ENCODE data around the gene SLC2A6.
A peak's percentile ranks its signal among the peaks of the same experiment; 100 is the strongest.

SLC2A6 gene

DNA sequence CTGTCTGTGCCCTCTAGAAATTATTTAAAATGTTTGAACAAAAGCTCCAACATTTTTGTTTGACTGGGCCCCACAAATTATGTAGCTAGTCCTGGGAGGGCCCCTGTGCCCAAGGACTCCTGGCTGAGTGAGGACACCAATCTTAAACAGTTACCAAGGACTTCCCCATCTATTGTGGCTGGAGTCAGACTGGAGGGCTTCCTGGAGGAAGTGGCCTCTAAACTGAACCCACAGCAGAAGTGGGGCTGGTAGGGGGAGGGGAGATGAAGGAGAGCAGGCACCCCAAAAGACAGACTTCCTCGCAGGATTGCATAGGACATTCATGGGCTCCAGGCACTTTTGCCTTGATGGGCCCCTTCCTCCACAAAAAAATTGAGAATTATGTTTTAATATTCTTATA is 48.7 kb downstream of the SLC2A6 start:
- DNase-seq: no peak

DNA sequence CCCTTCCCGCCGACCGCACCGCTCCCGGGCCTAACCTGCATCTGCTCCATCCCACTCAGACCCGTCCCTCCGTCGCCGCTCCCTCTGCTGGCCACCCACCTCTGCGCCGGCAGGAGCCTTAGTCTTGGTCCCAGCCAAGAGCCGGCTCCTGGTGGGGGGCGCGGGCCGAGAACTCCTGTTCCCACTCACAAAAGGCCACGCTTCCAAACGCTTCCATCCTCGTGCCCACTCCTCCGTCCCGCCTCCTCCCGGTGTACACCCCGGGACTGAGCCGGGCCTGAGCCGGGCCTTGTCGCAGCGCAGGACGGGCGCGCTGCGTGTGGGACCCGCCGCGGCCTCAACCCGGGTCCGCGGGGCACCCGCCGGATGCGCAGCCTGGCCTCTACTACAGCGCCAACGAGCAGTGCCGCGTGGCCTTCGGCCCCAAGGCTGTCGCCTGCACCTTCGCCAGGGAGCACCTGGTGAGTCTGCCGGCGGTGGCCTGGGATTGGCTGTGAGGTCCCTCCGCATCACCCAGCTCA is 49.2 kb downstream of the SLC2A6 start:
- DNase-seq: peak; percentile 69

DNA sequence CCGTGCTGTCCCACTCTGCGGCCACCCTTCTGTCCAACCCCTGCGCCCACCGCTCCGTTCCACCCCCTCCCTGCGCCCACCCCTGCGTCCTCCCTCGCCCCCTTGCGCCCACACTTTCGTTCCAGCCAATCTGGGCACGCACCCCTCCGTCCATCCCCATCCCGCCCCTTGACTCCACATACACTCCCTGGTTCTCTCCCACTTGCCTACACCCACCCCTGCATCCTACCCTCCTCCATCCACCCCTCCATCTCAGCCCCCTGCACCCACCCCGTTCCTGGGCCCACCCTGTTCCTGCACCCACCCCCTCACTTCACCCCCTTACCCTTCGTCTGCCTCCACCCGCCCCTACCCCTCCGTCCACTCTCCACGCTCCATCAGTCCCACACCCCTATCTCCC is 49.7 kb downstream of the SLC2A6 start:
- no peak for DNase-seq

DNA sequence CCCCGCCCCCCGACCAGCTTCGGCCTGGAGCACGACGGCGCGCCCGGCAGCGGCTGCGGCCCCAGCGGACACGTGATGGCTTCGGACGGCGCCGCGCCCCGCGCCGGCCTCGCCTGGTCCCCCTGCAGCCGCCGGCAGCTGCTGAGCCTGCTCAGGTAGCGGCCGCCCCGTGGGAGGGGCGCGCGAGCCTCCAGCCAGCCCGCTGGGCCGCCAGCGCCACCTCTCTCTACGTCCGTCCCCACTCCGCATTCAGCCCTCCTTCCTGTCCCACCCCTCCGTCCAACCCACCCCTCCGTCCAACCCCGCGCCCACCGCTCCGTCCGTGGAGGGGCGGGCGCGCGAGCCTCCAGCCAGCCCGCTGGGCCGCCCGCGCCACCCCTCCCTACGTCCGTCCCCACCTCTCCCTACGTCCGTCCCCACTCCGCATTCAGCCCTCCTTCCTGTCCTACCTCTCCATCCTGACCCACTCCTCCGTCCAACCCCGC is 50.2 kb downstream of the SLC2A6 start:
- peak; percentile 71 for DNase-seq

DNA sequence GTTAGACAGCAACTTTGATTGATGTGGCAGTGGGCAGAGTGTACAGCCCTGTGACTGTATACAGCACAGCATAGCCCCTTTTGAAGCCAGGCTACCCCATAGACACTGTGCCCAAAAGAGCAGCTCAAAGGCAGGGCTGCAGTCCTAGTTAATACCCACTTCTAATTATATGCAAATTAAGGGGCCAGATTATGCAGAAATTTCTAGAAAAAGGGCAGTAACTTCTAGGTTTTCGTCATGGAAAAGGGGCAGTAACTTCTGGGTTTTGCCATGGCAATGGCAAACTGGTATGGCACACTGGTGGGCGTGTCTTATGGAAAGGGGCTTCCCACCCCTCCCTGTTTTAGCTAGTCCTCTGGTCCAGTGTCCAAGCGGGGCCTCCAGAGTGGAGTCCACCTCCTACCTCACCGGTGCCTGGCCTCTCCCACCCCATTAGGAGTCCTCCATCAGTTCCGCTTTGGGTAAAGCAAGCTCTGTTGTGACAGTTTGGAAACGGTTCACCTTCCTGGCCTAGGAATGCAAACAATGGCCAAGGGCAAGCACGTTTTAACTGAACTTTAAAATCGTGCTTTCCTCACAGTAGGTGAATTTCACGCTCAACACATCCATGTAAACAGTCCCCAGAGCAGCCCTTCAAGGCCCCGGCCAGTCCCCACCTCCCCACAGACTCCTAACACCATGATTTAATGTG is 51.1 kb downstream of the SLC2A6 start:
- no peak for DNase-seq

DNA sequence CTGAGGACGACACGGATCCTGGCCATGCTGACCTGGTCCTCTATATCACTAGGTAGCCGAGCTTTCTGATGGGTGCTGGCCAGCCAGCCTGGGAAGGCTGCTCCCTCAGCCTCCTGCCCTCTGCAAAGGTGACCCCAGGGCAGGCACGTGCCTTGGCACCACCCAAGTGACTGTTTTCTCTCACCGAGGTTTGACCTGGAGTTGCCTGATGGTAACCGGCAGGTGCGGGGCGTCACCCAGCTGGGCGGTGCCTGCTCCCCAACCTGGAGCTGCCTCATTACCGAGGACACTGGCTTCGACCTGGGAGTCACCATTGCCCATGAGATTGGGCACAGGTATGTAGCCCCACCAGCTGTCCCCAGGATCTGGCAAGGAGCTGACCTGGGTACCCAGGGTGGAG is 52.9 kb downstream of the SLC2A6 start:
- DNase-seq: no peak

DNA sequence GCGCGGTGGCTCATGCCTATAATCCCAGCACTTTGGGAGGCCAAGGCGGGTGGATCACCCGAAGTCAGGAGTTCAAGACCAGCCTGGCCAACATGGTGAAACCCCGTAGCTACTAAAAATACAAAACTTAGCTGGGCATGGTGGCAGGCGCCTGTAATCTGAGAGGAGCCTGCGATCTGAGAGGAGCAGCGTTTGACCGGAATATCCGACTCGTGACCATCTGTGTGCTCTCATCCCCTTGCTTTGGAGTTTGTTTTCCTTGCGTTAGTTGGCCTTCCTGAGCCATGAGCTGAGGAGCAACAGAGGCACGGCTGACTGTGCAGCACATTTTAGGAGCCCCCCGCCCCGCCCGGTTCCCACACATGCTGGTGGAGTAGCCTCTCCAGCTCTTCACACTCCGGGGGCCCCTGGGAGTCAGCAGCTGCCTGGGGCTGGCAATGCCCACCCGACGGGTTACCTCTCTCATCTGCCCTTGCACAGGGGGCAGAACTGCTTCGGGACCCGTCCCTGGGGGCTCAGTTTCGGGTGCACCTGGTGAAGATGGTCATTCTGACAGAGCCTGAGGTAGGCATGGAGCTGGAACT is 53.8 kb downstream of the SLC2A6 start:
- DNase-seq: no peak

DNA sequence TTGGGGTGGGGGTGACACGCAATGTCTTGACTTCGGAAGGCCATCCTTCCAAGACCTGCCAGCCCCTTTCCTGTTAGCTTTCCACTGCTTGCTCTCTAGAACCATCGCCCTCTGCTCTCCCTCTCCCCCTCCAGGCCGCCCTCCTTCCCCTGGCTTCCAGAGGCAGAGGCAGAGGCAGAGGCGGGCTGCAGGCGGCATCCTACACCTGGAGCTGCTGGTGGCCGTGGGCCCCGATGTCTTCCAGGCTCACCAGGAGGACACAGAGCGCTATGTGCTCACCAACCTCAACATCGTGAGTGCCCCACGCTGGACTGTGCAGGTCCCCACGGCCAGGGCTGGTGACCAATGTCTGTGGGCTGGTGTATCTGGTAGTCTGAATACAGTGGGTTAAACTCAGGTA is 54.7 kb downstream of the SLC2A6 start:
- DNase-seq: no peak

DNA sequence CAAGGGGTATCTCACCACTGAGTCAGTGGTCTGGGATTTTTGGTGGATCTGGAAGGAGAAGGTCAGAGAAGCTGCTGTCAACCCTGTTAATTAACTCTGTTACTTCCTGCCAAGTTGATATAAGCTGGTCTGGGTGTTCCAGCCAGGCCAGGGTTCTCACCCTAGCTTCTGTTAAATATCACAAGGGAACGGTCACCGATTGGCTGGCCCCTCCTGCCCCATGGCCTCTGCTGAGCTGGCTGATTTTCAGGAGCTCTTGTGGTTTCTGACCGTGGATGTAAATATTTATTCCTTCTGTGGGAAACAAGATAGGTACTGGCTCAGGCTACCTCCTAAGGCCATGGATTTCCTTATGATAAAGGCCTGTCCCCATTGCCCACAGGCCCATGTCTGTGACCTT is 55.7 kb downstream of the SLC2A6 start:
- DNase-seq: no peak

DNA sequence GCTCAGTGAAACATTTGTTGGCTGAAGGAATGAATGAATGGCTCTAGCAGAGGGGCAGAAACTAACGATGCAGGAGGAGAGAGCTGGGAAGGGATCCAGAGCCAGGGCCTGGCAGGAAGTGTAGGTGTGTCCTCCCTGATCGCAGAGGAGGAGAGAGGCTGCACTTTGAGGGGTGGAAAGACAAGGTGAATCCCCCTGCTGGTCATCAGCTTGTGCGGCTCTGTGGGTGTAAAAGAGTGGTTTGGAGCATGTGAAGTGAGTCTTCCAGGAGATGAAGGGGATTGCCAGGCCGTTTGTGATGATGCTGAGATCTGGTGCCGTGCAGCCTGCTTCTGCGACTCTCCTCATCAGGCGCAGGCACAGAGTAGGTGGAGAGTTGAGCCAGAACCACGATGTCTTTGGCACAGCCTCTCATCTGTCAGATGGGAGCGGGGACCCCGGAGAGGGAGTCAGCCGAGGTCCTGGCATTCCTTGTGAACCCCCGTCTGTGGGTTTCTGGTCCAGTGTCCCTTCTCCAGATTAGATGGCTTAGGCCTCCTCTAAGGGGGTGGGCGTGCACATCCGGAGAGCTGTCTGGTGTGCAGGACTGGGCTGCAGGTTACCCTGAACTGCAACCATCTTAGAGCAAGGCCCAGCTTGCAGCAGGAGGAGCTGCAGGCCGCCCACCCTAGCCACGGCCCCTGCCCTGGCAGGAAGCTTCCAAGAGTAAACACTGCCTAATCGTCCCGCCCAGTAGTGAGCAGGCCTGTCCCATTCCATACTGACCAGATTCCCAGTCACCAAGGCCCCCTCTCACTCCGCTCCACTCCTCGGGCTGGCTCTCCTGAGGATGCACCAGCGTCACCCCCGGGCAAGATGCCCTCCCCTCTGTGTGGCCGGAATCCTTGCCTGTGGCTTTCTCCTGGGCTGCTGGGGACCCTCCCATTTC is 57.0 kb downstream of the SLC2A6 start, which contains the start of gene ADAMTS13:
Gene ADAMTS13, plus strand, starts transcription at position 753 of the 928 bp plus-strand sequence. Its CDS starts 77 bp downstream, at position 830.
- DNase-seq: peak; percentile 50

All from NCI-H82 (cell line).